SU-DHL-6 (cell line): ENCODE measurements around the gene DYNAP.

Experiments used
- H2AFZ ChIP-seq: fragments of 200-600 bp; sonication (generic); 2 replicates; pipeline ENCODE4 v1.6.1; 2014; ENCODE audit warnings: low read depth, mild to moderate bottlenecking, moderate library complexity, mixed read lengths, antibody characterized with exemption, low read length; ENCODE audit not compliant: severe bottlenecking
- H3F3A ChIP-seq: fragments of 200-600 bp; shearing (Covaris generic); 2 replicates; pipeline ENCODE4 v1.6.0; 2016; ENCODE audit warnings: antibody characterized with exemption, mild to moderate bottlenecking; ENCODE audit not compliant: insufficient read depth
- H3K27ac ChIP-seq: fragments of 200-600 bp; sonication (generic); 2 replicates; pipeline ENCODE4 v1.5.1; 2016; ENCODE audit warnings: low read depth, mild to moderate bottlenecking, low read length, moderate library complexity, mixed read lengths
- H3K27me3 ChIP-seq: fragments of 200-600 bp; sonication (generic), shearing (Covaris generic); 2 replicates; pipeline ENCODE4 v1.6.0; 2014; ENCODE audit warnings: mild to moderate bottlenecking, low read length
- H3K36me3 ChIP-seq: fragments of 200-600 bp; sonication (generic); 2 replicates; pipeline ENCODE4 v1.6.1; 2014; ENCODE audit warnings: mild to moderate bottlenecking, low read length, mixed read lengths
- H3K4me2 ChIP-seq: fragments of 300-600, 200-600 bp; shearing (Covaris generic), sonication (generic); 2 replicates; pipeline ENCODE4 v1.6.0; 2014; ENCODE audit warnings: low read length, low read depth, mild to moderate bottlenecking; ENCODE audit not compliant: poor library complexity, severe bottlenecking
- H3K4me3 ChIP-seq: fragments of 200-600 bp; sonication (generic); 2 replicates; pipeline ENCODE4 v1.5.1; 2014; ENCODE audit warnings: antibody characterized with exemption, low read length, mild to moderate bottlenecking, mixed read lengths; ENCODE audit not compliant: insufficient read depth, poor library complexity, severe bottlenecking
- H3K79me2 ChIP-seq: fragments of 200-600 bp; sonication (generic); 2 replicates; pipeline ENCODE4 v1.6.1; 2014; ENCODE audit warnings: mild to moderate bottlenecking, low read length, moderate library complexity; ENCODE audit not compliant: insufficient read depth
- H3K9ac ChIP-seq: fragments of 200-600 bp; sonication (generic); 2 replicates; pipeline ENCODE4 v1.7.0; 2014; ENCODE audit warnings: mild to moderate bottlenecking, low read length
- H3K9me2 ChIP-seq: fragments of 200-600 bp; sonication (generic); replicated peaks from 2 replicates; pipeline ENCODE4 v1.6.1; 2014; ENCODE audit warnings: low read length; ENCODE audit not compliant: insufficient read depth
- H3K9me3 ChIP-seq: fragments of 200-600 bp; sonication (generic); 2 replicates; pipeline ENCODE4 v1.6.1; 2014; ENCODE audit warnings: low read length, mixed read lengths; ENCODE audit not compliant: insufficient read depth
- H4K20me1 ChIP-seq: fragments of 200-600 bp; sonication (generic); 2 replicates; pipeline ENCODE4 v1.6.1; 2014; ENCODE audit warnings: low read depth, mild to moderate bottlenecking, antibody characterized with exemption, low read length, moderate library complexity, mixed read lengths
- CTCF ChIP-seq: fragments of 200-600 bp; sonication (generic); IDR thresholded peaks from one replicate; pipeline ENCODE4 v1.5.1; 2017; ENCODE audit warnings: antibody characterized with exemption, mild to moderate bottlenecking, low read length, moderate library complexity; ENCODE audit not compliant: insufficient read depth, poor library complexity, severe bottlenecking
- EZH2phosphoT487 ChIP-seq: fragments of 200-600 bp; sonication (generic), shearing (Covaris generic); conservative IDR thresholded peaks from 2 replicates; pipeline ENCODE4 v1.6.1; 2018; ENCODE audit warnings: mild to moderate bottlenecking, antibody characterized with exemption, low read length, moderate library complexity, mixed read lengths

Gene DYNAP

GRCh38 chr18:54641734-54642133 is 50.7 kb downstream of the DYNAP start:
- H3K79me2 ChIP-seq: no peaks in the 10 kb centered on the region
- no peak overlapping the region for H3K9ac ChIP-seq
- TF ChIP-seq CTCF (no peak), EZH2phosphoT487 (no peak)

DNA sequence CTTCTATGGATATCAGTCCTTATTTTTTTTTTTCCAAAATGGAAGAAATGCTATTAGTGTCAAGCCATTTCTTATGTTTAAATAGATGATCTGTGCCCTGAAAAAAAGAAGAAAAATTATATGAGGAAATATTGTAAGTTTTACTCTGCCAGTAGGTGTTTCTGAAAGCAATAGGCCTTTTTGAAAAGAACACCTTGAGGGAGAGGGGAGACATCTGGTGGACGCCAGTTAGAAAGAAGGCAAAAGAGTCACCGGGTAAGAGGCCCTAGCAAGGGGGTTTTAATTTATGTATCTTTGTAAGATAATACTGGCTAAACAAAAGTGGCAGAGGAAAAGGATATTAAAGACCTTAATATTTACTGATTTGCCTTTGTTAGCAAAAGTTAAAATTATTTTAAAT is 56.1 kb downstream of the DYNAP start:
- no peaks in the 10 kb centered on the region for H3F3A ChIP-seq
- no peaks in the 10 kb centered on the region for H3K27me3 ChIP-seq
- H3K27ac ChIP-seq: no peak overlapping the region
- no peak overlapping the region for H2AFZ ChIP-seq
- no peaks in the 10 kb centered on the region for H3K9me2 ChIP-seq
- H3K79me2 ChIP-seq: no peaks in the 10 kb centered on the region
- no peaks in the 10 kb centered on the region for H4K20me1 ChIP-seq
- no peaks in the 10 kb centered on the region for H3K36me3 ChIP-seq
- H3K4me3 ChIP-seq: no peak overlapping the region
- no peak overlapping the region for H3K9ac ChIP-seq
- no peak overlapping the region for H3K4me2 ChIP-seq
- no peaks in the 10 kb centered on the region for H3K9me3 ChIP-seq
- TF ChIP-seq CTCF: no peak
- no peak for TF ChIP-seq EZH2phosphoT487

More at GRCh38 chr18:54641734-54642133, 50.7 kb downstream of the DYNAP start:
- no peak overlapping the region for H3K27ac ChIP-seq
- H3F3A ChIP-seq: no peaks in the 10 kb centered on the region
- H3K27me3 ChIP-seq: no peaks in the 10 kb centered on the region
- no peak overlapping the region for H3K4me3 ChIP-seq
- no peaks in the 10 kb centered on the region for H3K9me2 ChIP-seq
- no peaks in the 10 kb centered on the region for H3K36me3 ChIP-seq
- no peaks in the 10 kb centered on the region for H4K20me1 ChIP-seq
- H2AFZ ChIP-seq: no peak overlapping the region
- H3K9me3 ChIP-seq: no peaks in the 10 kb centered on the region
- no peak overlapping the region for H3K4me2 ChIP-seq
